Measurements from ENCODE around the gene ZFP36L1. TPM values are rescaled to one million over a fixed set of nuclear protein-coding genes. Genes with fewer than 3 reads are reported as not detected.
"Not testable (repeated sequence)": the region's sequence is repeated elsewhere in the genome, so short reads cannot be mapped to it uniquely, and the experiment has no call there.

The ZFP36L1 gene
- total RNA-seq, 1 donor = 53.8 TPM

- no peak for TF ChIP-seq CTCF (IDR thresholded peaks at IDR 0.05; ENCODE audit: insufficient read depth, low read length)
- no peak for DNase-seq (ENCODE audit: low read depth)
- H3K4me3 ChIP-seq (ENCODE audit: low read depth, low read length) = no peak overlapping the region
Observed at GRCh38 chr14:68770553-68771286, 22.1 kb downstream of the ZFP36L1 start.

GRCh38 chr14:68770051-68770450, 22.8 kb downstream of the ZFP36L1 start:
- TF ChIP-seq CTCF (IDR thresholded peaks at IDR 0.05; ENCODE audit: insufficient read depth, low read length) = no peak
- DNase-seq (ENCODE audit: low read depth) = no peak
- H3K4me3 ChIP-seq (ENCODE audit: low read depth, low read length) = no peak overlapping the region

DNA sequence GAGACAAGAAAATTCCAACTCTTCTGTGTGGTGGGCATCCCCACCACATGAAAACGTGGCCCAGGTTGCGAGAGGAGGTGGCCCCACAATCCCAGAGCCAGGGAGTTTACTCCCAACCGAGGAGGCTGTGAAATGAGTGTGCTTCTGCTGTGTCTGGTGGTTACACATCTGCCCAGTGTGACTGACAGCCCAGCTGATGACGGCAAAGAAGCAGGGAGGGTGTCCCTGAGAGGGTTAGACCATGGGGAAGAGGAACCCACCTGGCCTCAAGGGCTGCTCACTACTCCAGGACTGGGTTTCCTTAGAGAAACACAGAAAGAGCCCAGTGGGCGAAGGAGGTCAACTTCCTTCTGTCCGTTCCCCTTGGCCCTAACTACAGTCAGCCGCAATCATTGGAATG, 24.6 kb downstream of the ZFP36L1 start:
- no peak for DNase-seq (ENCODE audit: low read depth)
- no peak for TF ChIP-seq CTCF (IDR thresholded peaks at IDR 0.05; ENCODE audit: insufficient read depth, low read length)
- no peak overlapping the region for H3K4me3 ChIP-seq (ENCODE audit: low read depth, low read length)

GRCh38 chr14:68767248-68767645, 25.6 kb downstream of the ZFP36L1 start:
- no peak overlapping the region for H3K4me3 ChIP-seq (ENCODE audit: low read depth, low read length)
- no peak for DNase-seq (ENCODE audit: low read depth)
- TF ChIP-seq CTCF (IDR thresholded peaks at IDR 0.05; ENCODE audit: insufficient read depth, low read length) = no peak

GRCh38 chr14:68766299-68767247, 26.3 kb downstream of the ZFP36L1 start:
- DNase-seq (ENCODE audit: low read depth) = no peak
- TF ChIP-seq CTCF (IDR thresholded peaks at IDR 0.05; ENCODE audit: insufficient read depth, low read length) = no peak
- H3K4me3 ChIP-seq (ENCODE audit: low read depth, low read length) = no peak overlapping the region

DNA sequence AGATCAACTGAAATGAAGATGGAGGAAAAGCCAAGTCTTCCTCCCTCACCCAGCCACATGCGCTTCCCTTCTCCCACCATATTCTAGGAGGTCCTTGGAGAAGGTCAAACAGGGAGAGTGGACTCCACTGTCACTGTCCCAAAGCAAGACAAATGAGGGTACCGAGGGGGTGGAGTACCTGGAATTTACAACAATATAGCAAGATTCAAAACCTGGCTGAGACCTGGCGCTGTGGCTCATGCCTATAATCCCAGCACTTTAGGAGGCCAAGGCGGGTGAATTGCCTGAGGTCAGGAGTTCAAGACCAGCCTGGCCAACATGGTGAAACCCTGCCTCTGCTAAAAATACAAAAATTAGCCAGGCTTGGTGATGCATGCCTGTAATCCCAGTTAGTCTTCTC, 29.0 kb downstream of the ZFP36L1 start:
- H3K4me3 ChIP-seq (ENCODE audit: low read depth, low read length); DNase-seq (ENCODE audit: low read depth): not testable (repeated sequence)

Data from fibroblast of the aortic adventitia (primary cell).